WTC11 (cell line): Measurements from ENCODE around the gene TSPAN18. TPM values are rescaled to one million over a fixed set of nuclear protein-coding genes. Genes with fewer than 3 reads are reported as not detected.

Experiments
- ATAC-seq: fragments of 200-7000 bp; cut with Tn5 transposase; 2 replicates; pipeline ENCODE4 v1.10.0; 2021; ENCODE audit warnings: mild to moderate bottlenecking, moderate library complexity
- CTCF ChIA-PET: fragments of 300-600 bp; sonication (Branson Sonifier 250); formaldehyde crosslinking; loops from one replicate; lab custom pipeline; 2021; ENCODE audit warnings: antibody characterized with exemption; lab: Charles Lee
- POLR2A ChIA-PET: fragments of 350-600 bp; sonication (Branson Sonifier 250); formaldehyde crosslinking; loops from one replicate; lab custom pipeline; 2021; ENCODE audit warnings: antibody characterized with exemption; lab: Charles Lee
- DNase-seq: peaks from one replicate; pipeline ENCODE4 v3.0.0; 2021; ENCODE audit warnings: low spot score
- H3K27ac Mint-ChIP-seq: 2 replicates; pipeline ENCODE4 v1.8.0; 2021; ENCODE audit warnings: mixed read lengths
- H3K27me3 Mint-ChIP-seq: 2 replicates; pipeline ENCODE4 v1.8.0; 2021; ENCODE audit warnings: low read depth, mild to moderate bottlenecking, moderate library complexity, mixed read lengths
- H3K36me3 Mint-ChIP-seq: 2 replicates; pipeline ENCODE4 v1.8.0; 2021; ENCODE audit warnings: mixed read lengths
- H3K4me1 Mint-ChIP-seq: 2 replicates; pipeline ENCODE4 v1.8.0; 2022; ENCODE audit warnings: mixed read lengths
- H3K4me3 Mint-ChIP-seq: 2 replicates; pipeline ENCODE4 v1.8.0; 2021; ENCODE audit warnings: mild to moderate bottlenecking, moderate library complexity, mixed read lengths
- H3K9me3 Mint-ChIP-seq: 2 replicates; pipeline ENCODE4 v1.8.0; 2021; ENCODE audit warnings: mixed read lengths
- ATF1 ChIP-seq: sonication (generic); formaldehyde crosslinking; IDR thresholded peaks from 2 replicates; pipeline ENCODE4 v1.8.1; 2023; ENCODE audit warnings: mild to moderate bottlenecking, moderate library complexity, missing genetic modification reagents
- CREM ChIP-seq: sonication (generic); formaldehyde crosslinking; IDR thresholded peaks from 2 replicates; pipeline ENCODE4 v1.8.1; 2022; ENCODE audit warnings: mild to moderate bottlenecking, missing genetic modification reagents, moderate library complexity
- E2F5 ChIP-seq: sonication (generic); formaldehyde crosslinking; IDR thresholded peaks from 2 replicates; pipeline ENCODE4 v1.8.1; 2022; ENCODE audit warnings: mild to moderate bottlenecking, moderate library complexity, missing genetic modification reagents
- GTF2I ChIP-seq: fragments of 250-450 bp; sonication (Bioruptor Pico); conservative IDR thresholded peaks from 2 replicates; pipeline ENCODE4 v1.4.0; 2021; ENCODE audit warnings: mild to moderate bottlenecking
- HMGA2 ChIP-seq: fragments of 250-450 bp; sonication (Bioruptor Pico); IDR thresholded peaks from 2 replicates; pipeline ENCODE4 v1.4.0; 2021; ENCODE audit warnings: mild to moderate bottlenecking, moderate library complexity
- IRF2 ChIP-seq: sonication (generic); formaldehyde crosslinking; IDR thresholded peaks from 2 replicates; pipeline ENCODE4 v1.8.0; 2022; ENCODE audit warnings: low read depth, missing genetic modification reagents, borderline replicate concordance
- MAX ChIP-seq: sonication (generic); formaldehyde crosslinking; IDR thresholded peaks from 2 replicates; pipeline ENCODE4 v1.8.0; 2022; ENCODE audit warnings: mild to moderate bottlenecking, missing genetic modification reagents
- MXD4 ChIP-seq: fragments of 250-450 bp; sonication (Bioruptor Pico); IDR thresholded peaks from 2 replicates; pipeline ENCODE4 v1.8.0; 2021; ENCODE audit warnings: mild to moderate bottlenecking, moderate library complexity, borderline replicate concordance
- NFE2L1 ChIP-seq: sonication (generic); formaldehyde crosslinking; IDR thresholded peaks from 2 replicates; pipeline ENCODE4 v1.8.1; 2023; ENCODE audit warnings: missing genetic modification reagents
- OVOL2 ChIP-seq: fragments of 250-450 bp; sonication (Bioruptor Pico); IDR thresholded peaks from 2 replicates; pipeline ENCODE4 v1.9.0; 2021; ENCODE audit warnings: mild to moderate bottlenecking, borderline replicate concordance
- PRRX2 ChIP-seq: fragments of 250-450 bp; sonication (Bioruptor Pico); IDR thresholded peaks from 2 replicates; pipeline ENCODE4 v1.8.0; 2021; ENCODE audit warnings: mild to moderate bottlenecking
- TCF7 ChIP-seq: sonication (generic); formaldehyde crosslinking; IDR thresholded peaks from 2 replicates; pipeline ENCODE4 v1.8.0; 2022; ENCODE audit warnings: mild to moderate bottlenecking, low read depth, missing genetic modification reagents, moderate library complexity
- TEAD1 ChIP-seq: sonication (generic); formaldehyde crosslinking; IDR thresholded peaks from 2 replicates; pipeline ENCODE4 v1.8.0; 2022; ENCODE audit warnings: mild to moderate bottlenecking, missing genetic modification reagents
- ZMAT4 ChIP-seq: fragments of 250-450 bp; sonication (Bioruptor Pico); IDR thresholded peaks from 2 replicates; pipeline ENCODE4 v1.9.0; 2021; ENCODE audit warnings: mild to moderate bottlenecking
- ZNF219 ChIP-seq: sonication (generic); formaldehyde crosslinking; IDR thresholded peaks from 2 replicates; pipeline ENCODE4 v1.8.0; 2023; ENCODE audit warnings: missing genetic modification reagents, mild to moderate bottlenecking, borderline replicate concordance
- ZNF263 ChIP-seq: sonication (generic); formaldehyde crosslinking; IDR thresholded peaks from 2 replicates; pipeline ENCODE4 v1.8.1; 2022; ENCODE audit warnings: low read depth, mild to moderate bottlenecking, moderate library complexity, missing genetic modification reagents
- ZNF317 ChIP-seq: sonication (generic); formaldehyde crosslinking; IDR thresholded peaks from 2 replicates; pipeline ENCODE4 v1.8.1; 2023; ENCODE audit warnings: low read depth, mild to moderate bottlenecking, moderate library complexity, missing genetic modification reagents, borderline replicate concordance
- ZNF423 ChIP-seq: fragments of 250-450 bp; sonication (Bioruptor Pico); IDR thresholded peaks from 2 replicates; pipeline ENCODE4 v2.1.2; 2022; ENCODE audit warnings: mild to moderate bottlenecking, moderate library complexity
- ZNF671 ChIP-seq: fragments of 250-450 bp; sonication (Bioruptor Pico); IDR thresholded peaks from 2 replicates; pipeline ENCODE4 v1.8.0; 2021; ENCODE audit warnings: mild to moderate bottlenecking
- total RNA-seq: library from RNA; stranded (reverse); gene quantifications from 3 replicates; pipeline ENCODE4 v1.2.3, GENCODE V29; 2021
- TF ChIP-seq, protein P1 (sequence below): sonication (generic); formaldehyde crosslinking; IDR thresholded peaks from 2 replicates; pipeline ENCODE4 v1.8.0; 2023; ENCODE audit warnings: mild to moderate bottlenecking, missing genetic modification reagents

TSPAN18 gene
- total RNA-seq, 1 experiment from 2014 or later: 44.7 TPM

DNA sequence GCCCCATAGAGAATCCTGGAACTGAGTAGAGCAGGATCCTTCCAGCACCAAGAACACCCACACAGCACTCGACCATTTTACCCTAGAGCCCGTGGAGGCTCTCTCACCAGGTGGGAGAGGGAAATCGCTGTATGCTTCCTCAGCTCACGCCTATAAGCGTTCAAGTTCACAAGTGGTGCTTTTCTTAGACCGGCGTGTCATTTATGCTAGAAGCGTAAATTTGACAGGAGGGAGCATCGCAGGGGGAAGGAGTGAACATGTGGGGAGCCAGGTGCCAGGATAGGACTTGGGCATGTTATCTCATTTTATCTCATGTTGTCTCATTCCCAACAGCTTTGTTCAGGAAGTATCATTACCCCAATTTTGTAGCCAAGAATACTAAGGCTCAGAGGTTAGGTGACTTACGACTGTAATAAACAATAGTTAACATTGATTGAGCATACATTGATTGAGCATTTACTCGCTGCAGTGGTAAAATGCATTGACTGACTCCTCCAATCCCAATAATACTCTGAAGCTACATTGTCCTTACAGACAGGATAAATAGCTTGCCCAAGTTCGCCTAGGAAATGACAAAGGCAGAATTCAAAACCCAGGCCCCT is 243.0 kb downstream of the TSPAN18 start:
- Mint-ChIP-seq H3K27me3 (no peaks in the 10 kb centered on the region), H3K27ac (no peak overlapping the region), H3K4me3 (no peak overlapping the region), H3K9me3 (no peaks in the 10 kb centered on the region), H3K36me3 (no peaks in the 10 kb centered on the region), H3K4me1 (peaks cover 13% of the 10 kb centered on the region)
- ATAC-seq (no peak), DNase-seq (no peak)
- ChIA-PET POLR2A (interaction anchor here (1.5 kb wide), 1 partner anchor 10 kb away, joined by 4 read pairs; no protein-coding TSS in a partner anchor), CTCF (interaction anchor here (1.0 to 3.2 kb wide), 3 partner anchors 33 to 58 kb away, joined by 3 to 10 read pairs (median 6); no protein-coding TSS in a partner anchor)
- TF ChIP-seq ZNF423 (CRISPR knock-in tag): no peak
- no peak for TF ChIP-seq CREM
- no peak for TF ChIP-seq E2F5 (CRISPR knock-in tag)

DNA sequence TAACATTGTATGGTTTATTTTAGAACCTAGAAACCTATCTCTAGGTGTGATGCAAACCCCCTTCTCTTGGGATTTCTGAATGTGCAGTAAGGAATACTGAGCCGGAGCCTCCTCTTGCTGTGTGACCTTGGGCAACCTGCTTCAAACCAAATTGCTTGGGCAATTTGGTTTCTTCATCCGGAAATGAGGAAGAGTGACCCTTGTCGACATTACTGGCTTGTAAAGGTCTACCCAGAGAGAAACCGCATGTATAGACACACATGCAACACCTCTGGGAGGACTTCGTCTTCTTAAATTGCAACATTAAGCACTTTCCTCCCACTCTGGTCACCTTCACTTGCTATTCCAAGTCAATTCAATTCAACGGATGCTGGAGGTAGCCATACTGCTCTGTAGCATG is 243.5 kb downstream of the TSPAN18 start:
- TF ChIP-seq IRF2 (CRISPR knock-in tag) (no peak), ATF1 (CRISPR knock-in tag) (no peak), MAX (CRISPR knock-in tag) (no peak), HMGA2 (no peak), TCF7 (CRISPR knock-in tag) (no peak), NFE2L1 (CRISPR knock-in tag) (no peak), OVOL2 (CRISPR knock-in tag) (no peak), ZNF263 (CRISPR knock-in tag) (no peak), ZNF219 (CRISPR knock-in tag) (no peak), TEAD1 (no peak), PRRX2 (no peak), ZNF671 (CRISPR knock-in tag) (no peak), ZNF317 (CRISPR knock-in tag) (no peak), E2F5 (CRISPR knock-in tag) (no peak), GTF2I (CRISPR knock-in tag) (no peak), MXD4 (CRISPR knock-in tag) (no peak), ZNF423 (CRISPR knock-in tag) (no peak), ZMAT4 (no peak)
- TF ChIP-seq, protein P1, sequence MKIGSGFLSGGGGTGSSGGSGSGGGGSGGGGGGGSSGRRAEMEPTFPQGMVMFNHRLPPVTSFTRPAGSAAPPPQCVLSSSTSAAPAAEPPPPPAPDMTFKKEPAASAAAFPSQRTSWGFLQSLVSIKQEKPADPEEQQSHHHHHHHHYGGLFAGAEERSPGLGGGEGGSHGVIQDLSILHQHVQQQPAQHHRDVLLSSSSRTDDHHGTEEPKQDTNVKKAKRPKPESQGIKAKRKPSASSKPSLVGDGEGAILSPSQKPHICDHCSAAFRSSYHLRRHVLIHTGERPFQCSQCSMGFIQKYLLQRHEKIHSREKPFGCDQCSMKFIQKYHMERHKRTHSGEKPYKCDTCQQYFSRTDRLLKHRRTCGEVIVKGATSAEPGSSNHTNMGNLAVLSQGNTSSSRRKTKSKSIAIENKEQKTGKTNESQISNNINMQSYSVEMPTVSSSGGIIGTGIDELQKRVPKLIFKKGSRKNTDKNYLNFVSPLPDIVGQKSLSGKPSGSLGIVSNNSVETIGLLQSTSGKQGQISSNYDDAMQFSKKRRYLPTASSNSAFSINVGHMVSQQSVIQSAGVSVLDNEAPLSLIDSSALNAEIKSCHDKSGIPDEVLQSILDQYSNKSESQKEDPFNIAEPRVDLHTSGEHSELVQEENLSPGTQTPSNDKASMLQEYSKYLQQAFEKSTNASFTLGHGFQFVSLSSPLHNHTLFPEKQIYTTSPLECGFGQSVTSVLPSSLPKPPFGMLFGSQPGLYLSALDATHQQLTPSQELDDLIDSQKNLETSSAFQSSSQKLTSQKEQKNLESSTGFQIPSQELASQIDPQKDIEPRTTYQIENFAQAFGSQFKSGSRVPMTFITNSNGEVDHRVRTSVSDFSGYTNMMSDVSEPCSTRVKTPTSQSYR (CRISPR knock-in tag): no peak
- Mint-ChIP-seq H3K27me3 (no peaks in the 10 kb centered on the region), H3K4me1 (peaks cover 8% of the 10 kb centered on the region), H3K9me3 (no peaks in the 10 kb centered on the region), H3K27ac (no peak overlapping the region), H3K36me3 (no peaks in the 10 kb centered on the region), H3K4me3 (no peak overlapping the region)
- ChIA-PET CTCF (interaction anchor here (1.0 to 3.2 kb wide), 2 partner anchors 52 to 59 kb away, joined by 3 to 10 read pairs; no protein-coding TSS in a partner anchor), POLR2A (interaction anchor here (1.5 kb wide), 1 partner anchor 9 kb away, joined by 4 read pairs; no protein-coding TSS in a partner anchor)
- ATAC-seq: no peak
- no peak for DNase-seq
